Esophagus muscularis mucosa (tissue), 4 donors: ENCODE results near the gene CD40LG. TPM values are rescaled to one million over a fixed set of nuclear protein-coding genes. Genes with fewer than 3 reads are reported as not detected.

Experiments
- DNase-seq: peaks from one replicate; pipeline ENCODE4 v3.0.0-alpha.2; 2017; ENCODE audit errors: extremely low spot score
- H3K27ac ChIP-seq, 4 donors: fragments of 200-600 bp; sonication (generic); replicated peaks in 1 of 4; 1 replicate in 3 of 4; 2 replicates in 1 of 4; pipeline ENCODE4 v1.5.1; 2016 to 2019; ENCODE audit warnings: mild to moderate bottlenecking in 1 of 4
- H3K27me3 ChIP-seq, 4 donors: fragments of 200-600 bp; sonication (generic); one replicate each; pipeline versions ENCODE4 v1.5.1 to v1.6.0; 2016 to 2019
- H3K36me3 ChIP-seq, 4 donors: fragments of 200-600 bp; sonication (generic); one replicate each; pipeline ENCODE4 v1.5.1; 2016 to 2019
- H3K4me1 ChIP-seq, 4 donors: fragments of 200-600 bp; sonication (generic); one replicate each; pipeline ENCODE4 v1.5.1; 2016 to 2019
- H3K4me3 ChIP-seq, 4 donors: fragments of 200-600 bp; sonication (generic); 1 replicate in 2 of 4; 2 replicates in 2 of 4; pipeline ENCODE4 v1.5.1; 2016 to 2019; ENCODE audit warnings: mild to moderate bottlenecking in 4 of 4, moderate library complexity in 1 of 4
- H3K9me3 ChIP-seq, 4 donors: fragments of 200-600 bp; sonication (generic); 1 replicate in 3 of 4; 2 replicates in 1 of 4; pipeline ENCODE4 v1.5.1; 2016 to 2019
- EP300 ChIP-seq: sonication (generic); formaldehyde crosslinking; IDR thresholded peaks from one replicate; pipeline ENCODE4 v1.6.1; 2017; ENCODE audit warnings: antibody characterized with exemption
- POLR2A ChIP-seq: fragments of 450-650 bp; IDR thresholded peaks from one replicate; pipeline ENCODE4 v1.6.1; 2017; ENCODE audit warnings: antibody characterized with exemption, moderate library complexity, mild to moderate bottlenecking, low read depth
- POLR2AphosphoS5 ChIP-seq, 2 donors: sonication (generic); formaldehyde crosslinking; IDR thresholded peaks; one replicate each; pipeline ENCODE4 v1.6.1; 2017; ENCODE audit warnings: antibody characterized with exemption in 2 of 2
- WGBS: methylation state at CpG from one replicate; pipeline ENCODE4 v1.1.5; 2018; 5-methylcytosine and 5-hydroxymethylcytosine counted together
- intact Hi-C: fragments of 100-400 bp; cut with DNase I; formaldehyde crosslinking; loops from one replicate; pipeline ENCODE4 v1.15.1; 2023
- total RNA-seq, 4 donors: library from RNA; depleted of rRNA; stranded (reverse); fragments of >200 nt; gene quantifications; one replicate each; pipeline versions ENCODE4 v1.1.0 to v1.2.1, GENCODE V29; 2016
- TF ChIP-seq, protein P1 (sequence below), 3 experiments: fragments of 200-600 bp in 2 of 3; fragments of 450-650 bp in 1 of 3; sonication (generic) in 2 of 3; IDR thresholded peaks; one replicate each; pipeline ENCODE4 v1.5.1; 2017 to 2019; ENCODE audit warnings: antibody characterized with exemption in 3 of 3, mild to moderate bottlenecking in 2 of 3, moderate library complexity in 1 of 3

CD40LG gene
- total RNA-seq, 4 donors from 2014 or later: 0.32 to 0.33 TPM; not detected in 2

DNA sequence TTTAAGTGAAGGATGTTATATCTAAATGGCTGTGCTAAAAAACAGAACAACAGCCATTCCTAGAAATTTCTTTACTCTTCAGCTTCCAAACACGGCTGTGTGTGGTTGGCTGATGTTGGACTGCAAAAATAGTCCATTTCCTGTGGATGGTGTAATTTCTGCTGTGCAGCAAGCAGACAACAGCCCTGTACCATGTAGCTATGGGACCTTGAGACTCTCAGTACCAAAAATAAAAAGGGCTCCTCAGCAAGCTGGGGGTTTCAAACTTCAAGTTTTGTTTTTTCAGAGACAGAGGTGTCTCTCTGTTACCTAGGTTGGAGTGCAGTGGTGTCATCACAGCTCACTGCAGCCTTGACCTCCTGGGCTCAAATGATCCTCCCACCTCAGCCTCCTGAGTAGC is 18.1 kb downstream of the CD40LG start:
- H3K27ac ChIP-seq: no peak overlapping the region
- no peak for DNase-seq
- 69% methylated on average over 1 of the region's 1 CpG for WGBS
- no peaks in the 10 kb centered on the region for H3K27me3 ChIP-seq
- intact Hi-C loops: no loop called here
- no peaks in the 10 kb centered on the region for H3K4me1 ChIP-seq
- H3K36me3 ChIP-seq: peaks cover 0 to 60% (median 33%) of the 10 kb centered on the region in 4 donors
- no peak overlapping the region for H3K4me3 ChIP-seq
- peaks cover 0 to 13% (median 5%) of the 10 kb centered on the region in 4 donors for H3K9me3 ChIP-seq
- no peak for TF ChIP-seq POLR2AphosphoS5 (IDR thresholded peaks at IDR 0.05)
- TF ChIP-seq POLR2A: no peak

DNA sequence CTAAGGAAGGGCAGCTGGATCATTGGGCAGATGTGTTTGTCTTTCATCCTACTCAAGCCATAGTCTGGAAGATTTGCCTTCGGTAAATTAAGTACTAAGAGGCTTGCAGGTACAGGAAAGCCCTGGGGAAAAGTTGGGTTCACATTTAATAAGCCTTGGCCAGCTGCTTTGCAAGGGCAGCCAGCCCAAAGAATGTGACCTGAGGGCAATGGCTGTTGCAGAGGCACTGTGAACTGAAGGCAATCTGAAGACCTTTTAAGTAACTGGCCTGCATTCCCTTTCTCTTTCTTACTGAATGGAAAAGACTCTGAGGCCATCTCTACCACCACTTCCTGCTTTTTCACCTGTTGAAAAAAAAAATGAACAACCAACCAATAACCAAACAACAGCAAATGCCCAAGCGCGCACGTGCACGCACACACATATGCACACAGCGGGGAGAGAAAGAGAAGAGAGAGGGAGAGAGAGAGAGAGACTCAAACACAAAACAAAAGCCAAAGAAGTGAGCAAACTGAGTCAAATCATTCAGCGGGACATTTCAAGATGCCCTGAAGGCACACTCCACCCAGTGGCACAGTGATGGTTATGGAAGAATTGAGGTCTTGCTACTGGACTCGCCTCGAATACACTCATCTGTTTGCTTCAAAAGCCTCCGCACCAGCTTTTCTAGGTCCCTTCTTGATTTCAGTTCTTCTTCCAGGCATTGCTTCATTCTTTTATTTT is 19.6 kb downstream of the CD40LG start:
- Histone ChIP-seq H3K4me1 (no peaks in the 10 kb centered on the region), H3K4me3 (no peak overlapping the region), H3K27me3 (no peaks in the 10 kb centered on the region), H3K36me3 (peaks cover 0 to 70% (median 38%) of the 10 kb centered on the region in 4 donors), H3K27ac (no peak overlapping the region), H3K9me3 (peaks cover 0 to 13% (median 5%) of the 10 kb centered on the region in 4 donors)
- TF ChIP-seq POLR2AphosphoS5 (IDR thresholded peaks at IDR 0.05) (no peak), EP300 (no peak), POLR2A (no peak)
- TF ChIP-seq, protein P1, sequence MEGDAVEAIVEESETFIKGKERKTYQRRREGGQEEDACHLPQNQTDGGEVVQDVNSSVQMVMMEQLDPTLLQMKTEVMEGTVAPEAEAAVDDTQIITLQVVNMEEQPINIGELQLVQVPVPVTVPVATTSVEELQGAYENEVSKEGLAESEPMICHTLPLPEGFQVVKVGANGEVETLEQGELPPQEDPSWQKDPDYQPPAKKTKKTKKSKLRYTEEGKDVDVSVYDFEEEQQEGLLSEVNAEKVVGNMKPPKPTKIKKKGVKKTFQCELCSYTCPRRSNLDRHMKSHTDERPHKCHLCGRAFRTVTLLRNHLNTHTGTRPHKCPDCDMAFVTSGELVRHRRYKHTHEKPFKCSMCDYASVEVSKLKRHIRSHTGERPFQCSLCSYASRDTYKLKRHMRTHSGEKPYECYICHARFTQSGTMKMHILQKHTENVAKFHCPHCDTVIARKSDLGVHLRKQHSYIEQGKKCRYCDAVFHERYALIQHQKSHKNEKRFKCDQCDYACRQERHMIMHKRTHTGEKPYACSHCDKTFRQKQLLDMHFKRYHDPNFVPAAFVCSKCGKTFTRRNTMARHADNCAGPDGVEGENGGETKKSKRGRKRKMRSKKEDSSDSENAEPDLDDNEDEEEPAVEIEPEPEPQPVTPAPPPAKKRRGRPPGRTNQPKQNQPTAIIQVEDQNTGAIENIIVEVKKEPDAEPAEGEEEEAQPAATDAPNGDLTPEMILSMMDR (IDR thresholded peaks at IDR 0.05): no peak
- intact Hi-C loops: no loop called here
- DNase-seq: no peak
- 87% methylated on average over 10 of the region's 10 CpGs for WGBS

DNA sequence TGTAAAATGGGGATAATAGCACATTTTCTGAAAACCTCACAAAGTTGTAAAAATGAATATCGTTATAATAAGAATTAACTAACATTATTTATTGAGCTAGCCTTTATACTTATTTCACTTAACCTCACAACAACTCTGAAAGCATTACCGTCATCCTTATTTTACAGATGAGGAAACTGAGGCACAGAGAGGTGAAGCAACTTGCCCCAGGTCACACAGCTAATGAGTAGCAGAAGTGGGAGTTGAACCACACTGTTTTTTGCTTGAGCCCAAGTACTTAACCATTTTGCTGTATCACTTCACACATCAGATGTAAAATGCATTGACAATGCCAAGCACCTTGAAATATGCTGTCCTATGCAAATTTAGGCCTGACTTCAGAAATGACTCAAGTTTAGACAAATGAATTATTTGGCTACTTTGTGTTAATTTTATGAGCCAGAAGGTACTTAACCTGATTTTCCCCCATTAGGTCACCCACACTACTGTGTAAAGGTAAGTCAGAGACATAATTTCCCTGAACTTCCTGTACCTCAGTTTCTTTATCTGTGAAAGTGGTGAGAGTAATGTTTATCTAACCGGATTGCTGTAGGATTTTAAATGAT is 23.1 kb downstream of the CD40LG start:
- Histone ChIP-seq H3K4me1 (no peaks in the 10 kb centered on the region), H3K27ac (no peak overlapping the region), H3K9me3 (no peaks in the 10 kb centered on the region), H3K4me3 (no peak overlapping the region), H3K36me3 (peaks cover 0 to 83% (median 41%) of the 10 kb centered on the region in 4 donors), H3K27me3 (no peaks in the 10 kb centered on the region)
- intact Hi-C loops: no loop called here
- no peak for DNase-seq
- WGBS: 78% methylated on average over 3 of the region's 3 CpGs
- no peak for TF ChIP-seq POLR2A

DNA sequence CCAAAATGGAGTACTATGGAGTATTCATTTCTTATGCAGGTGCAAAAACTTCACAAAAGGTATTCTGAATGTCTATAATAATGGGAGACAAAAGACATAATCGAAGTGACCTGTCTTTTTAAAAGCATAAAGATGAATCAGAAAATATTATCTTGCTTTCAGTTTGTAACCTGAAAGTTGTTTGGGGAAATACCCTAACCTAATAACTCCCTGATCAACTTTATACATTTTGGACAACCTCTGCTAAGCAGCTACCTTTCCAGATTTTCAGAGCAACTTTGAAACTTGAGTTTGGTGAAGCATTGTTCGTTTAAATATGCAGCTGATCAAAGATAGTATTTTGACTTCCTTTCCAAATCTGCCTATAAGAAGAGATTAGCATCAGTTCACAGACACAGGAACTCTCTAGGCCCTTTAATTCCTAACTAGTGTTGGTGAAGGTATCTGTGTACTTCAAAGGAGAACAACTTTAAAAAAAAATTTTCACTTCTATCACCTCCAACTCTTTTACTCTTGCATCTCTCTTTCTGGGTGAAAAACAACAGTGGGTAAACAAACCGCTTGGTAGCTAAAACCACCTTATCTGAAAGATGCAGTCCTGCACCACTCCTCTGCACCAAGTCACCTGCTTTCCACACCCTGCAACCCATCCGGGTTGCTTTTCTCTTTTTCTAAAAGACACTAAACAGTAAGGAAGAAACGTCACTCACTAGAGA is 26.5 kb downstream of the CD40LG start:
- TF ChIP-seq POLR2AphosphoS5 (IDR thresholded peaks at IDR 0.05) (no peak), EP300 (no peak), POLR2A (no peak)
- TF ChIP-seq, protein P1 (IDR thresholded peaks at IDR 0.05): no peak
- no peaks in the 10 kb centered on the region for H3K4me1 ChIP-seq
- H3K36me3 ChIP-seq: peaks cover 0 to 73% (median 18%) of the 10 kb centered on the region in 4 donors
- 61% methylated on average over 5 of the region's 5 CpGs for WGBS
- intact Hi-C loops: no loop called here
- no peaks in the 10 kb centered on the region for H3K27me3 ChIP-seq
- H3K9me3 ChIP-seq: no peaks in the 10 kb centered on the region
- H3K4me3 ChIP-seq: no peak overlapping the region
- DNase-seq: no peak
- H3K27ac ChIP-seq: no peak overlapping the region

DNA sequence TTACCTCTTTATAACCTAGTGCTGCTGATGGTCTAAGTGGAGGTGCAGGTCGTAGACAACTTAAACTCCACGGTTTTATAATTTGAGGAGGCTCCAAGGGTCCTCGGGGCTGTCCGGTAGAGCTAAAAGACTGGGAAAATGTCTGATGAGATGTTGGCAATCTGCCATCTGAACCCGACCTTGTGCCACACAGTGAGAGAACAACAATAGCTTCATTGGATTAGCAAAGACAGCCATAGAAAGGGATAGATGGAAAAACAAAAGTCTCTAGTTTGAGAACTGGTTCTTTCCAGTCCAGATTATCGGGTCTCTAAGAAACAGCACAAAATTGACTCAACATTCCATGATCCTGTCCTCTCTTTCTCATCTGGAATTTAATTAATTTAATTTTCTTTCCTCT is 31.6 kb downstream of the CD40LG start:
- TF ChIP-seq EP300 (no peak), POLR2A (no peak), POLR2AphosphoS5 (IDR thresholded peaks at IDR 0.05) (no peak)
- TF ChIP-seq, protein P1 (IDR thresholded peaks at IDR 0.05): no peak
- WGBS: 62% methylated on average over 6 of the region's 6 CpGs
- peaks cover 0 to 66% (median 14%) of the 10 kb centered on the region in 4 donors for H3K36me3 ChIP-seq
- H3K27me3 ChIP-seq: no peaks in the 10 kb centered on the region
- no peak overlapping the region for H3K4me3 ChIP-seq
- DNase-seq: no peak
- H3K4me1 ChIP-seq: no peaks in the 10 kb centered on the region
- intact Hi-C loops: no loop called here
- no peak overlapping the region for H3K27ac ChIP-seq
- no peaks in the 10 kb centered on the region for H3K9me3 ChIP-seq
